ENCODE results near the gene PHKA2.

DNA sequence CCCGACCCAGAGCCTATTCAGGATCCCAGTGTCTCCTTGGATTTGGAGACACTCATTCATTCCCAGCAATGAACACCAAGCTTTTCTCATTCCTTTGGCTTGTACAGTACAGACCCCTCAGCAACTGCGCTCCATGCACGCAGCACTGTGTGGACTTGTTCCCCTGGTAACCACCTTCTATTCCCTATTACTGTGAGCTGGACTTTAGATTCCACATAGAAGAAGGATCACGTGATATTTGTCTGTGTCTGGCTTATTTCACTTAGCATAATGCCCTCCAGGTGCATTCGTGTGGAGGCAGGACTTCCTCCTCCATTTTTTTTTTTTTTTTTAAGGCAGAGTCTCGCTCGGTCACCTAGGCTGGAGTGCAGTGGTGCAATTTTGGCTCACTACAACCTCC is 106.4 kb downstream of the PHKA2 start:
- TF ChIP-seq FOXM1 (IDR thresholded peaks at IDR 0.05; ENCODE audit: borderline replicate concordance) (no peak), FOXA1 (IDR thresholded peaks at IDR 0.05) (no peak), ZNF384 (IDR thresholded peaks at IDR 0.05) (no peak), SP1 (IDR thresholded peaks at IDR 0.05) (no peak), TARDBP (IDR thresholded peaks at IDR 0.05) (no peak), NFRKB (IDR thresholded peaks at IDR 0.05) (no peak)
